ENCODE results near the gene CNTNAP4. TPM values are rescaled to one million over a fixed set of nuclear protein-coding genes. Genes with fewer than 3 reads are reported as not detected.

Gene CNTNAP4
- total RNA-seq, 1 donor from 2014 or later, result not detected

GRCh38 chr16:76303637-76304314 is 26.6 kb downstream of the CNTNAP4 start:
- ATAC-seq (no peak), DNase-seq (ENCODE audit: low spot score) (no peak)

GRCh38 chr16:76309639-76310335 is 32.6 kb downstream of the CNTNAP4 start:
- no peak for DNase-seq (ENCODE audit: low spot score)
- no peak for ATAC-seq

- DNase-seq (ENCODE audit: low spot score), result no peak
- ATAC-seq, result no peak
Observed at GRCh38 chr16:76311260-76311659, 34.1 kb downstream of the CNTNAP4 start.

- ATAC-seq (no peak), DNase-seq (ENCODE audit: low spot score) (no peak)
Observed at GRCh38 chr16:76318565-76318964, 41.4 kb downstream of the CNTNAP4 start.

- ATAC-seq (no peak), DNase-seq (ENCODE audit: low spot score) (no peak)
Observed at GRCh38 chr16:76329106-76329505, 51.9 kb downstream of the CNTNAP4 start.

GRCh38 chr16:76335180-76335974 is 58.2 kb downstream of the CNTNAP4 start:
- ATAC-seq, result no peak
- no peak for DNase-seq (ENCODE audit: low spot score)

GRCh38 chr16:76336112-76336511 is 58.9 kb downstream of the CNTNAP4 start:
- ATAC-seq (no peak), DNase-seq (ENCODE audit: low spot score) (no peak)

GRCh38 chr16:76338472-76338871 is 61.3 kb downstream of the CNTNAP4 start:
- no peak for DNase-seq (ENCODE audit: low spot score)
- ATAC-seq, result no peak

- ATAC-seq (no peak), DNase-seq (ENCODE audit: low spot score) (no peak)
Observed at GRCh38 chr16:76343769-76344168, 66.6 kb downstream of the CNTNAP4 start.

- DNase-seq (ENCODE audit: low spot score) (no peak), ATAC-seq (no peak)
Observed at GRCh38 chr16:76345163-76345661, 68.0 kb downstream of the CNTNAP4 start.

- no peak for DNase-seq (ENCODE audit: low spot score)
- ATAC-seq, result no peak
Observed at GRCh38 chr16:76346210-76346609, 69.0 kb downstream of the CNTNAP4 start.

GRCh38 chr16:76351441-76351840 is 74.2 kb downstream of the CNTNAP4 start:
- ATAC-seq (no peak), DNase-seq (ENCODE audit: low spot score) (no peak)

GRCh38 chr16:76360404-76360803 is 83.2 kb downstream of the CNTNAP4 start:
- ATAC-seq (no peak), DNase-seq (ENCODE audit: low spot score) (no peak)

- DNase-seq (ENCODE audit: low spot score), result no peak
- ATAC-seq, result no peak
Observed at GRCh38 chr16:76370344-76370743, 93.1 kb downstream of the CNTNAP4 start.

GRCh38 chr16:76371441-76371840 is 94.2 kb downstream of the CNTNAP4 start:
- ATAC-seq (no peak), DNase-seq (ENCODE audit: low spot score) (no peak)

- no peak for DNase-seq (ENCODE audit: low spot score)
- no peak for ATAC-seq
Observed at GRCh38 chr16:76373998-76374397, 96.8 kb downstream of the CNTNAP4 start.

- ATAC-seq, result no peak
- no peak for DNase-seq (ENCODE audit: low spot score)
Observed at GRCh38 chr16:76376988-76377387, 99.8 kb downstream of the CNTNAP4 start.

GRCh38 chr16:76378020-76378419 is 100.8 kb downstream of the CNTNAP4 start:
- DNase-seq (ENCODE audit: low spot score), result no peak
- no peak for ATAC-seq

GRCh38 chr16:76381096-76381495 is 103.9 kb downstream of the CNTNAP4 start:
- DNase-seq (ENCODE audit: low spot score) (no peak), ATAC-seq (no peak)

GRCh38 chr16:76385601-76386230 is 108.5 kb downstream of the CNTNAP4 start:
- ATAC-seq (no peak), DNase-seq (ENCODE audit: low spot score) (no peak)

- DNase-seq (ENCODE audit: low spot score), result no peak
- ATAC-seq, result no peak
Observed at GRCh38 chr16:76386784-76387183, 109.6 kb downstream of the CNTNAP4 start.

Data from left lobe of liver (tissue), 2 donors.